HG03025 (cell line): Measurements from ENCODE around the gene SLC1A4.
"Not testable (repeated sequence)": the region's sequence is repeated elsewhere in the genome, so short reads cannot be mapped to it uniquely, and the experiment has no call there.

Source experiments
- ATAC-seq: cut with Tn5 transposase; IDR thresholded peaks from one replicate; pipeline ENCODE4 v1.9.1; 2021; ENCODE audit warnings: mild to moderate bottlenecking, moderate library complexity; ENCODE audit not compliant: unreplicated experiment, low FRiP score

SLC1A4 gene

DNA sequence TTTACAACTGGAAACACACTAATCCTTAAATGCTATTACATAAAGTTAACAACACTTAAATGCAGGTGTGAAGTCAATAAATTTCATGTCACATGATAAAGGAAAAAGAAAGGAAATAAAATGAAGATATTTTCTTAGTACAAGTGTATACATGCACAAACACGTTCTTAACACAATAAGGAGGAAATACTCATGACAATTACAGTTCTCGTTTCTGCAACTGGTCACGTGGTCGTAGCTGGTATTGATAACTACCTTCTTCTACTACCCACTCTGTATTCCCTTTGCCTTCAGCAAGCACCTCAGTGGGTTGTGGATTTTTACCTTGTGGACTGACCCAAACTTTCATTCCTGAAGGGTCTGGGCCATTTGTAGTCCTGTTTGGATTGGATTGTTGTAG lies 26.1 kb upstream of the SLC1A4 start:
- not testable (repeated sequence) for ATAC-seq

GRCh38 chr2:64963719-64964118 lies 25.5 kb upstream of the SLC1A4 start:
- no peak for ATAC-seq

- ATAC-seq = no peak
These were observed 23.2 kb upstream of the SLC1A4 start for GRCh38 chr2:64966017-64966416.

GRCh38 chr2:64966839-64967238 lies 22.4 kb upstream of the SLC1A4 start:
- no peak for ATAC-seq

DNA sequence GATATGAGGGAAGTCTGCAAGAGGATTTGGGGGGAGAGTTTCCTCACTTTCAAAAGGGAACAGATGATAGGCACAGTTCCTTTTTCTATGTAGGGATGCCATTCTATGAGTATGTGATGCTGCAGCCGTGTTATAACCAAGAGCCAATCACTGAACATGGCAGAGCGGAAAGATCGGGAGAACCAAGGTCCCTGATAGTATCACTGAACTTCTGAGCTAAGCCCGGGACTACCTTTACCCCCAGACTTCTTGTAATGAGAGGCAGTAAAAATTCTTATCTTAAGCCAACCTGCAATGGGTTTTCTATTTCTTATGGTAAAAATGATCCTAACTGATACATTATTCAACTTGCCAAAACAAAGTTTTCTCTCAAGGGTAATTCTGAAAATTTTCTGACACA lies 21.6 kb upstream of the SLC1A4 start:
- ATAC-seq = no peak

DNA sequence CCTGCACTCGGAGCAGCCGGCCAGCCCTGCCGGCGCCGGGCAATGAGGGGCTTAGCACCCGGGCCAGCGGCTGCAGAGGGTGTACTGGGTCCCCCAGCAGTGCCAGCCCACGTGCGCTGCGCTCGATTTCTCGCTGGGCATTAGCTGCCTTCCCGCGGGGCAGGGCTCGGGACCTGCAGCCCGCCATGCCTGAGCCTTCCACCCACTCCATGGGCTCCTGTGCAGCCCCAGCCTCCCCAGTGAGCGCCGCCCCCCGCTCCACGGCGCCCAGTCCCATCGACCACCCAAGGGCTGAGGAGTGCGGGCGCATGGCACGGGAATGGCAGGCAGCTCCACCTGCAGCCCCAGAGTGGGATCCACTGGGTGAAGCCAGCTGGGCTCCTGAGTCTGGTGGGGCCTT lies 20.1 kb upstream of the SLC1A4 start:
- not testable (repeated sequence) for ATAC-seq

- no peak for ATAC-seq
These were observed 18.7 kb upstream of the SLC1A4 start for GRCh38 chr2:64970495-64970894.

DNA sequence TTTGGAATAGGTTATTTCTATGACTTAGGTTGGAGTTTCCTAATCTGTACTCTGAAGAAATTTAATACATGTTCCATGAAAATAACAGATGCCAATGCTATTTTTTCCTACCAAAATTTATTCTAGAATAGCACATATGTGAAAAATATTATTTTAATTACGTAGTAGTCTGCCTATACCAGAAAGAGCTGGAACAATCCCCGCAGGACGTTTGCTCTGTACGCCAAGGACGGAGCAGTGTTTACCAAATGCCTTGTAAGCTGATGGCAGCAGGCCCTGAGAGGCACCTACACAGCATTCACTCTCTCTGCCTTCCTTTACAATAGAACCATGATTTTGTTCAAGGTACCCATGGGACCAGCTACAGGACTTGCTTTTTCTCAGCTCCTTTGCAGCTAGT lies 16.8 kb upstream of the SLC1A4 start:
- ATAC-seq = no peak

- no peak for ATAC-seq
These were observed 16.3 kb upstream of the SLC1A4 start for GRCh38 chr2:64972876-64973275.

DNA sequence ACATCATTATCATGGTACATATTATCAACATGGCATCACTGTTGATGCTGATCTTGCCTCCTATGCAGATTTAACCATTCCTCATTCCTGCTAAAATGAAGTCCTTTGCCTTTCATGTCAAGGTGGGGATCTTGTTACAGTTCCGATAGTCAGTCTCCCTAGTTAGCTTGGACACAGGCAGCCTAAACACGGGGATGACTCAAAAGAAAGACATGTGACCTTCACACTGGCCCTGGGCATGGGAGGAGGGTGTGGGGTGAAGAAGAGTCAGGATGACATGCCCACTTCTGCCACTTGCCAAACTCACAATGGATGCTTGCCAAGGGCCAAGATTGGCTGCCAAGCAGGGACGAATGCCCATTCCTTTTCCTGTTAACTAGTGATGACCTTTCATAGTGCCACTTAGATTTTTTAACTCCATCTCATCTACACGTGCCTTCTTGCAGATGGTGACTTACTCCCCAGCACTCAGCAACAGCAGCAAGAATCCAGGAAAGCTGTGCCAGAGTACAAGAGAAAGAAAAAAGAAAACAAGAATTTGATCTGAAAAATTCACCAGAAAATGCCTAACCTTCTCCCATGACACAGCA lies 13.9 kb upstream of the SLC1A4 start:
- ATAC-seq = no peak

GRCh38 chr2:64976276-64976675 lies 12.9 kb upstream of the SLC1A4 start:
- no peak for ATAC-seq

DNA sequence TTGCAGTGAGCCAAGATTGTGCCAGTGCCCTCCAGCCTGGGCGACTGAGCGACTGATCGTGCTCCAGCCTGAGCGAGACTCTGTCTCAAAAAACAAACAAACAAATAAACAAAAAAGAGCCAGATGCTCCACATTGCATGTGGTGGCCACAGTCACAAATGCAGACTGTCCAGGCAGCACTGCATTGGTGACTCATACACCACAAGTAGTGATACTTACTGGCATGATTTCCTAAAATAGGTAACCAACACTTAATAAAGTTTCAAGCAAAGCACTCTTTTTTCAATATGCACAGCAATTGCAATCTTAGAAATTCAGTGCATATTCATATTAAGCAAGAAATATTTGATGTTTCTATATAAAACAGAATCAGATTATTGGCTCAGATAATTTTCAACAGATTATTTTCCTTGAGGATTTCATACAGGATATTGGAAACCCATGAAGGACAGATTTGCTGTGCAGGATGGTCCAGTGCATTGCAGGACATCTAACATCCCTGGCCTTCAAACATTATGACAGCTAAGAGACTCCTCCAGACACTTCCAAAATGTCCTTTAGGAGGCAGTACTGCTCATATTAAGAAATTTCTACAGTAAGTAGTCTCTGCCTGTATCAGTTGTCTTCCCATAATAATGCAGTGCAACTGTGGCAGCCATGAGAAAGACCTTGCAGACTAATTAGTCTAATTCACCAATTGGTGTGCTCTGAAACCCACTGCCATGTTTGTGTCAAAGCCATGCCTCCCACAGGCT lies 10.5 kb upstream of the SLC1A4 start:
- ATAC-seq = no peak

DNA sequence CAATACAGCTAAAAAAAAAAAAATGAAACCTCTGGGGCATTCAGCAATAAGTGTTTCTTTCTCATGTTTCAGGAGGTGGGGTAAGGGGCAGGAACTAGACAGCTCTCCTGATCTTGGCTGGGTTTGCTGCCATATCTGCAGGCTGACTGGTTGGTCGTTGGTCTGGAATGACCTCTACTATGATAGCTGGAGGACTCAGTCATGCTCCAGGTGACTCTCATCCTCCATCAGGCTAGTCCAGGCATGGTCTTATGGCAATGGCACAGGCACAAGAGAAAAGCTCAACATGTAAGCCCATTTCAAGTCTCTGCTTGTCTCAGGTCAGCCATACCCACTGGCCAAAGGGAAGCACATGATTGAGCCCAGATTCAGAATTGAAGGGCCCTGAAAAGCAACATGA lies 9.5 kb upstream of the SLC1A4 start:
- no peak for ATAC-seq

DNA sequence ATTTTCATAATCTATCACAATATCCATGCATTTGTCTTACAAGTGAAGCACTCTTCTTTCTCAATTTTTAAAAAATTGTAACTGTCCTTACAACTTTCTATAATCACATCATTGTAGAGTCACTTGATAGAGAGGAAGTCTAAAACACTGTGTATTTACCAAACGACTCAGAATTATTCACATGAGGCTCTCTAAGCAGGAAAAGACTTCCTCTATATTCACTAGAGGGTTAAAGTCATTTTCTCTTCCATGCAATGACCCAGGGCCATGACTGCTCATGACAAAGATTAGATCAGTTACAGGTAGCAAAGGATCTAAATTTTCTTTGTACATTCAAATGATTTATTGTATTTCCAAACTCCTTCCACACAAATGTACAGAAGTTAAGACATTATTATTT lies 9.0 kb upstream of the SLC1A4 start:
- ATAC-seq = no peak

GRCh38 chr2:64982311-64982857 lies 6.8 kb upstream of the SLC1A4 start:
- ATAC-seq = no peak

GRCh38 chr2:64982932-64983331 lies 6.3 kb upstream of the SLC1A4 start:
- ATAC-seq = no peak

DNA sequence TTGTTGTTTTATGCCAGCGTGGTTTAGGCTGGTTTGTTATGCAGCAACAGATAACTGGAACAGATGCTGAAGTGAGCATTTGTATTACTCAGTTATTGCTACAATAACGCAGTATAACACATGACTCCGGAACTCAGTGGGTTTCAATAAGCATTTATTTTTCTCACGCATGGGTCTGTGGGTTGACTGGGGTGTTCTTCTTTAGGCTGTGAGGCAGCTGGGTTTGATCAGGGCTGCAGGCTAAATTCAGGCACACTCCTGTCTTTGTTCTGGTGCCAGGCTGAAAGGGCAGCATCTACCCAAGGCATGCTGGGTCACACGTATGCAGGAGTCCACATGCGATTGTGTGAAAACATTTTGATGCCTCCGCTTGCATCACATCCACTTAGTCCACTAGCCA lies 3.8 kb upstream of the SLC1A4 start:
- ATAC-seq = no peak

GRCh38 chr2:64987001-64987955 lies 1.9 kb upstream of the SLC1A4 start:
- no peak for ATAC-seq

GRCh38 chr2:64987956-64988419 lies 1.2 kb upstream of the SLC1A4 start:
- no peak for ATAC-seq

DNA sequence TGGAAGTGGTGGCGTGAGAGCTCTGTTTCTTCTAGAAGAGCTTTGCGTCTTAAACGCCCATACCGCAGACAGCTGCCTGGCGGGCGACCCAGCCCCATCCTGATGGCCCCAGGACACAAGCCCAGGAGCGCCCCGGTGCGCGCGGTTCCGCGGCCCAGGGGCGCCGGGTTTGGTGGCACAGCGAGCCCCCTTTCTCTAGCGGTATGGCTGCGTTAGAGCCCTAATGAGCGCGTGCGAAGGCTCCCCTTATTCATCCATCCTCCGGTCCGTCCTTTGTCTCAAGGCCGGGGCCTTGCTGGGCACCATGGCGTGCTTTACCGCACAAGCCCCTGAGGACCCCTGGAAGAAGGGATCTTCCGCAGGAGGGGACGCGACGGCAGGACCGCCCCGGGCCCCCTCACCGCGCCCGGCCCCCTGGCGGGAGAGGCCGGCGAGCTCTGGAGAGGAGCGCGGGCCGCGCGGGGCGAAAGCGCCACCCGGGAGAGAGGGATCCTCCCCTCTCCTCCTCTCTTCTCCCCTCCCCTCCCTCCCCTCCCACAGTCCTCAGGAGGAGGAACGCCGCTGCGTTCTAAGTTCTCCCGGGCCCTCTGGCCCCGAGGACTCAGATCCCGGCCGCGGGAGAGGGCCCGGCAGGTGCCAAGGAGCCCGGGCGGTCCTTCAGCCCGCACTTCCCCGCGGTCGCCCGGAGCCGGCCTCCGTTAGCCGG lies 626 bp upstream of the SLC1A4 start:
- ATAC-seq = peak; percentile 31
